Stimulated activated CD4-positive, alpha-beta T cell treated with anti-CD3 and anti-CD28 coated beads, TNF-alpha, amount 100 ng/mL, for 48 hours (primary cell): Measurements from ENCODE around the gene ADORA2A.

Source experiments
- DNase-seq, 3 donors: peaks; one replicate each; pipeline ENCODE4 v3.0.0-alpha.2; 2020; ENCODE audit warnings: low read depth in 3 of 3

The ADORA2A gene

DNA sequence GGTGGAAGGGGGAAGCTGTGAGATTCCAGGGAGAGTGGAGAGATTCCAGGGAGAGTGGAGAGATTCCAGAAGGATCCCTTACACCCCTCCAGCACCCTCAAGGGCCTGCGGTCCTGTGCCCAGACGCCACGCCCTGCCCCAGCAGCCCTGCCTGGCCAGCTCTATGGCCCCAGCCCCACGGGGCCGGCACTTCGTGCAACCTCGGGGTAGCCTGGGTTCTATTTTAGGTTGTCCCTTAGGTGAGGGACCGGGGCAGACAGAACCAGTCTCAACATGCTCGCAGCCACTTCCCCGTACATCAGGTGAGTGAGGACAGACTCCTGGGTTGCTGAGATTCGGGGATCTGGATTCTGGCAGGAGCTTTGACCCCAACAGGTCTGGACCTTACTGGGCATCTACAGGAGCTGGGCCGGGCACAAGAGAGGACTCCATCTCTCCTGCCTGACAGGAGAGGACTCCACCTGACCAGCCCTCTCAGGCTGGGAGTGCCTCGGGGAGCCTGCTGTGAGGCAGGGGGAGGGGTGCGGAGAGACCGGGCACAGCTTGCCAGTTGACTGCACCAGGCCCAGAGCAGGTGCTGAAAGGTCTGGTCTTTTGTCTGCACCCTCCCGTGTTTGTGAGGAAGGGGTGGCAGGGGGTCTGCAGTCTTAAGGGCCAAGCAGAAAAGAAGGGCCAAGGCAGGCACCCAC is 8.5 kb upstream of the ADORA2A start:
- DNase-seq = no peak

DNA sequence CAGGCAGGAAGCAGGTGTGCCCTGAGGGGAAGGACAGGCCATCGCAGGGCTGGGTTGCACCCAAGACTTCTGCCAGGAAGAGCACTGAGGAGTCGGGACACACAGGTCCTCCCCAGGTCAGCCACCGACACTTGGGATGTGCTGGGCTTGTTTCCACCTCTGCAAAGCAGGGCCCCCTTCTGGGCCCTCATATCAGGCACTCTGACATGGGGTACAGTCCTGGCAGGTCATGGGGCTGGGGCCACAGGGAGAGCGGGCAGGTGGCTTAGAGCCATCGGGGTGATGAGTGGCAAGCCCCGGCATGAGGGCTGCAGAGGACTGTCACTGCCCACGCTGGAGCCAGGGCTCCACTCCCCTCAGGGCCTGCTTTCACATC is 7.9 kb upstream of the ADORA2A start:
- no peak for DNase-seq

DNA sequence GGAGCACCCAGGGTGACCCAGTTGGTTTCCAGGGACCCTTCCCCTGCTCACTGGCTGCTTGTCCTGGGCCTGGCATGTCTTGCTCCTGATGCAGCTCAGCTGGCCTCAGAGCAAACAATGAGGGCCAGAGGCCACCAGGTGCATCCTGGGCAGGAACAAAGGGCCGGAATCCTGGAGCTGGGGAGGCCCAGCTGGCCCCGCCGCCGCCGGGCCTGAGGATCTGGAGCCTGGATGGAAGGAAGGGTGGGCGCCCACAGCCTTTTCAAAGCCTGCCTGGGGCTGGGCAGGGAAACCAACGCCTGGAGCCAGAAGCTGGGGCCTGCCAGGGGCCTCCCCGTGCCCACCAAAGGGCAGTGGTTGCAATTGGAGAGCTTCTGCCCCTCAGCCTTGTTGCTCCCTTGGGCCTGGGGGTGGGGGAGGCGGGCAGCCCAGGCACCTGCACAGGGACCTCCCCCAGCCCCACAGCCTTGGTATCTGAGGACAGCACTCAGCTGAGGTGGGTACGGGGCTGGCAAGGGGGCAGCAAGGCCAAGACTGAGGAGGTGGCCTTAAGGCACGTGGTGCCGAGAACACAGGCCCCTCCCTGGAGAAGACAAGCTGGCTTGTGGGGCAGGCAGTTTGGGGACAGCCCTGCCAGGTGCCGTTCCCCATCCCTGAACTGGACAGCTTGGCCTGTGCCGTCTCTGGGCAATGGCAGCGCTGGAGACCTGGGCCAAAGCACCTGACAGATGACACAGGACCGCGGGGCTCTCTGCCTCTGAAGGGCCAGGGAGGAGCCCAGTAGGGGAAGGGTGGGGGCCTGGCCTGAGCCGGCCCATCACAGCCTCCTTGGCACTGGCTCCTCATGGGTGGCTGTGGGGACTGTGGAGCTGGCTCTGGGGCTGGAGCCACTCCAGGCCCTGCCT is 7.1 kb upstream of the ADORA2A start:
- DNase-seq = no peak

DNA sequence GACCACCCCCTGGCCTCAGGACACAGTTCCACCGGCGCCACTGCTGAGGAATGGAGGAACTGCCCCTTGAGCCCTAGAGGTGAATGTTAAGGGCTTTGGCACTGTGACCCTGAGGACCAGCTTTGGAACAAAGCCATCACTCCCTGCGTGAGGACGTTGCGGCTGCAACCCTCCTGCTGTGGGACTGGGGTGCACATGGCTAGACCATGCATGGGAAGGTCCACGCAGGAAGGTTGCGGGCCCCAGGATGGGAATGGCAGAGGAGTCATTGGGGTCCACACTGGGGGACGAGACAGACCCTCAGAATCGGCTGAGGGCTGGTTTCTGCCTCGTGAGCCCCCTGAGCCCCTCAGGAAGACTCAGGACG is 6.4 kb upstream of the ADORA2A start:
- DNase-seq = no peak

DNA sequence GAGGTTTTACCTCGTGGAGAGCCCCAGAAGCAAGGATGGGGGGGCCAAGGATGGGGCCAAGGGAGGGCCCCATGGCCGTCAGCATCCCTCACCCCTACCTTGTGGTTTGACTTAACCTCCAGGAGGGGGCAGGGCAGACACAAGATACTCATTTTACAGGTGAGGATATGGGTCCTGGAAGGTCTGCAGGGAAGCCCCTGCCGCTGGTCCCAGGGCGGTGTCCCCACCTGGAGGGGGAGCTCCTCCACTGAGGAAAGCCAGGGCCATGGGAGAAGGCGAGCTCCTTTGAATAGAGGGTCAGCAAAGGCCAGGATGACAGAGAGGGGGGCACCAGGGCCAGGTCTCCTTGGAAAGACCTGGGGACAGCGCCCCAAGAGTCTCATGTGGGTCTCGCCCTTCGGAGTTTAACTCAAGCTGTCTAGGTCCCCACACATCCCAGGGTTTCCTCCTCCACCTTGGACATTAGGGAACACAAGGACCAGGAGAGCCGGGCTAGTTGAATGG is 5.9 kb upstream of the ADORA2A start:
- DNase-seq = no peak

DNA sequence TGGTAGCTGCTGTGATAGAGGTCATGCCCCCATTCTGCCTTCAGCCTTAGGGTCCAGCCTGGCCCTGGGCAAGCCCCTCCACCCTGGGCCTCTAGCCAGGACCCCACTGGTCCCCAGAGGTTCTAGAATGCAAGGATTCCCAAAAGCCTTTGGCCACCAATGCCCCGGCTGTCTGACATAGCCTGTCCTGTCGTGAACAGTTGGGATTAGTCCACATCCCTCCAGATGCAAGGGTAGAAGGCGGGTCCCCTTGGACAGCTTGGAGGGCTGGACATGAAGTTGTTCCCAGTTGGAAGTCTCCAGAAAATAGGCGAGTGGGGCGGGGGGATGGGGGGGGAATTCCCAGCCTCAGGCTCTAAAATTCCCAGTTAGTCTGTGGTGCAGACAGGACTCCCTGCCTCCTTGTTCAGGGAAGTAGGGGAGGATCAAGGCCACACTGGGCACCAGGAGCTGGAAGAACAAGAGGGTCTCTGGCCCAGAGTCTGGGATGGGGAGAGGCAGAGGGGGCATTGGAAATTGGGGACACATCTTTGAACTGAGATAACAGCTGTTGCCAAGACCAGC is 5.2 kb upstream of the ADORA2A start:
- DNase-seq = no peak

DNA sequence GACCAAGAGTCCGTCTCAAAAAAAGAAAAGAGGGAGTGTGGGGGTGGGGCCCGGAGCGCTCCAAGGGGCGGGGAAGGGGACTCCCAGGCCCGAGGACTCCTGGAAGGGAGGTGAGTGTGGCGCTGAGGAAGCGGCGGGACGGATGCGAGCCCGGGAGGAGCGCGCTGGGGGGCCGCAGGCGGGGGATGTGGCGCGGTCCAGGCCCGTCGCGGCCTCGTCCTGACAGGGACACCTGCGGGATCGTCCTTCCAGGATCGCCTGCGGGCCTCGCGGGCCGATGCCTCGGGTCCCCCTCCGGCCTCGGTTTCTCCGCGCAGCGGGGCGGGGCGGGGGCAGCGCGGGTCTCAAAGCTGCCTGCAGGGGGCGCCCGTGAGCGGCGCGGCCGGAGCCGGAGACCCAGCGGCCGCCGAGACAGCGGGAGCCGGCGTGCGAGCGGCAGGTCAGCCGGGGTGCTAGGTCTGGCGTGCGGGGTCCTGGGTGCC is 3.8 kb upstream of the ADORA2A start:
- DNase-seq = peak in 2 of 3 donors; percentile 48 to 61

DNA sequence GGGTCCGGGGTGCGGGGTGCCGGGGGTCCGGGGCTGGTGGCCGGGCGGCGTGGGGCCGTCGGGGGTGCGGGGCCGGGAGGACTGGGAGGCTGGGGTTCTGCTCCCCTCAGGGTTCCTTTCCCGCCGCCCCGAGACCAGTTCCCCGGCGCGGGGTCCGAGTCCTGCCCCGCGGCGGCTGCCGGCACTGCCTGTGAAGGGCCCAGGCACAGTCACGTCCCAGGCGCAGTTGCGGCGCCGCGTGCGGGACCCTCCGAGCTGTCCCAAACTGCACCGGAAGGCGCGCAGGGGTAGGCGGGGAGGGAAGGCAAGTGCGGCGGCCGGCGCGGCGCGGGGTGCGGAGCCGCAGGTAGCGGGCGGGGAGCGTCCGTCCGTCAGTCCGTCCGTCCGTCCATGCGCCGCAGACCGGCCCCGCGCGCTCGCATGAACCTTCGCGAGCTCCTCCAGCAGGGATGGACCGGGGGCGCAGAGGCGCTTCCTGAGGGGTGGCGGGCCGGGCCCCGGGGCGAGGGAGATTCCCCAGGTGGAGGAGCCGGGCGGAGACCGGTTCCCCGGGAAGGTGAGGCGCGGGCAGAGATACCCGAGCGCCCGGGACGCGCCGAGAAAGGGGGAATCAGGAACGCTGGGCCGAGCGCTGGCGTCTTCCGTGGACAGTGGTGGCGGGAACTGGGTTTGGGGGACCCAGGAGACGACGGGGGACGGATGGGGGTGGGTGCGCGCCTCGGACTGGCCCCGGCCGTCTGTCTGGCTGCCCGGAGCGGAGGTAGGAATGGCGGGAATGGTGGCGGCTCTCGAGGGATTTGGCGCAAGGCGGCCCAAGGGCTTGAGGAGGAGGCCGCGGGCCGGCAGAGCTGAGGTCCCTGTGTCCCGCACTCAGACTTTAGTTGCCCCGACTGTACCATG is 3.1 kb upstream of the ADORA2A start:
- no peak for DNase-seq

DNA sequence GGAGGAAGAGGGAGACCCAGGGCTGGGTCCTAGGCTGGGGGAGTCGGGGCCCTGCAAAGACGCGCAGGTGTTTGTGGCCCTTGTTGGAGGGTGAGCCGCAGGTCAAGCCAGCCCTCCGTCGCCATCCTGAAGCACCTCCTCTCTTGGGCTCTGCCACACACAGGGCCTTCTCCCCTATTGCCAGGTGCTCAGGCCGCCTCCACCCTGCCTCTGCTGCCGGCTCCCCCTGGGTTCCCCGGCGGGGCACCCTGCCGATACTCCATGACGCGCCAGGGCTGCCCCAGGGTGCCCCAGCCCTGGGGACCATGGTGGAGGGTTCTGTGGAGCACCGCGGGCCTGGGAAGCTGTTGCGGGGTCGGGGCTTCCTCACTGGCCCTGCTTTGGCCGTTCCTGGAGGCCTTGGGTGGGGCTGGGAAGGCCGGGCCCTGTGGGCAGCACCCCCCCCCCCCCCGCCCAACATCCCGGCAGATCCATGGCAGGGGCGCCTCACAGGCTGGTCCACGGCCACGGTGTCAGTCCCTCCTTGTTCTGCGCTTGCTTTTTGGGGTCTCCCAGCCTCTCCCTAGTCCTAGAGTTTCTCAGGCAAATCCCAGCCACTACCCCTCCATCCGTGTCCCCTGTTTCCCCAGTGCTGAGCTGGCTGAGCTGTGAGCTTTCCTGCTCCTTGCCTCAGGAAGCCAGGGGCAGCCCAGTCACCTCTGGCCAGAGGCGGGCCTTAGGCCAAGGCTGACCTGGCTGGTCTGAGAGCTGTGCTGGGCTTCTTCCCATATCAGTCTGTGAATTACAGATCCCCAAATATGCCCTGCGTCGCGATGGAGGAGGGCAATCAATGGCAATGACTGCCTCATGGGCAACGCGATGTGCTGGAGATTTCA is 2.3 kb upstream of the ADORA2A start:
- DNase-seq = no peak

DNA sequence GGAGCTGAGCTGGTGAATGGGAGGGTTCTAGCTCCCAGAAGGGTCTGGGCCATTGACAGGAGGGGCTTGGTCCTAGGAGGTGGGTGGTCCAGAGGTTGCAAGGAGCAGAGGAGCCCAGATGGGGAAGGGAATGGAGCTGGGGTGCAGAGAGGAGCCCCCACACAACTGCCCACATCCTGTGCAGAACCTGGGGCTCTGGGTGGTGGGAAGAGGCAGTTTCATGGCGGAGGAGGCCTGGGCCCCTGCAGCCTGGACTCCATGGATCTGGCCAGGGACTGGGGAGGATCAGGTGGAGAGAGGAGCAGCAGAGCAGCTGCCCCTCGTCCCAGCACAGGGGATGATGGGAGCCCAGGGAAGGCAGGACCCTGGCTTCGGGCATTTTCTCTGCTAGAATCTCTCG is 963 bp upstream of the ADORA2A start:
- DNase-seq = no peak

DNA sequence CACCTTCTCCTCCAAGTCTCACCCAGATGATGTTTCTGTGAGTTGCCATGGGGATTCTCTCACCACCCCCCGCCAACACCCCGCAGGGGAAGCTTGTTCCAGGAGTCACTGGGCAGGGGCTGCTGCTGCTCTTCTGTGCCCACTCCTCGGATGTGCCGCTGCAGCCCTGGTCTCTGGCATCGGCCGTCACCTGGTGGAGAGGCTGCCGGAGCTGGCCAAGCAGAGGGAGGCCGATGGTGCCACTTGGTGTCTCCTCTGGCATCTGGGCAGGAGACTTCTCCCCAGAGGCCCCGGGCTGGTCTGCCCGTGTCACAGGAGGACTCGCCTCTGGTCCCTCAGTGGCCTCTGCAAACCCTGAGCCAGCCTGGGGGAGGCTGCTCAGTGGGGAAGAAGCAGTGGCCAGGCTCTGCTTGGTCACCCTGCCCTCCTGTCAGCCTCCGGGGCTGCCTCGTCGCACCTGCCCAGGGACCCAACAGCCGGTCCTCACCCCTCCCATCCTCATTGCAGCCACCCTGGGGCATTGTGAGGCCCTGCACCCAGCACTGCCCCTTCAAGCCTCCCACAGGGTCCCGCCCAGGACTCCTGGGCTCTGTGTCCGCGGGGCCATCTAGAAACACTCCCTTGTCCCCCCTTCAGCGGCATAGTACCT is 424 bp upstream of the ADORA2A start:
- DNase-seq = no peak

DNA sequence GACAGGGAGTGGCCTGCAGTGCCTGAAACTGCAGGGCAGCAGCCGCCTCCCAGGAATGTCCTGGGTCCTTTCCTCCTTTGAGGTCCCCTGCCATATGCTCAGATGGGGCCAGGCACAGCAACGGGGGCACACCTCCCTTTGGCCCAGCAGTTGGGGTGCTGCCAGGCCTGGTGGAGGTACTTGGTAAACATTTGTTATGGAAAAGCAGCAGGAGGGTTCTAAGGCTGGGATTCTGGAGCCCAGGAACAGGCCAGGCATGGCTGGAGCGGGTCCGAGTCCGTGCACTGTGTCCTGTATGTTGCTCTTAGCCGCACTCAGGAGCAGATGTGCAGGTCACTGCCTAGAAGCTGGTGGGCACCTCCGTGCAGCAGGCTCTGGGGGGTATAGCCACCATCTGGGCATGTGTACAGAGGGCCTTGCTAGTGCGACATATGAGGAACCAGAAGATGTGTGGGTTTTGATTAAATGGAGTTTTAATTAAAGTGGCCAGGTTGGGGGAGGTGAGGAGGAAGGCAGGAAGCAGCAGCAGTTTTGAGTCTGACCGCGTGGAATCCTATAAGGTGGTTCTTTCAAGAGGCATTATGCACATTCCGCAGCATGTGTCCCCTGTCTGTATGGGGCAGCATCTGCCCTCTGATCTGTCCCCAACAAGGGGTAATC is 1.5 kb downstream of the ADORA2A start:
- no peak for DNase-seq

DNA sequence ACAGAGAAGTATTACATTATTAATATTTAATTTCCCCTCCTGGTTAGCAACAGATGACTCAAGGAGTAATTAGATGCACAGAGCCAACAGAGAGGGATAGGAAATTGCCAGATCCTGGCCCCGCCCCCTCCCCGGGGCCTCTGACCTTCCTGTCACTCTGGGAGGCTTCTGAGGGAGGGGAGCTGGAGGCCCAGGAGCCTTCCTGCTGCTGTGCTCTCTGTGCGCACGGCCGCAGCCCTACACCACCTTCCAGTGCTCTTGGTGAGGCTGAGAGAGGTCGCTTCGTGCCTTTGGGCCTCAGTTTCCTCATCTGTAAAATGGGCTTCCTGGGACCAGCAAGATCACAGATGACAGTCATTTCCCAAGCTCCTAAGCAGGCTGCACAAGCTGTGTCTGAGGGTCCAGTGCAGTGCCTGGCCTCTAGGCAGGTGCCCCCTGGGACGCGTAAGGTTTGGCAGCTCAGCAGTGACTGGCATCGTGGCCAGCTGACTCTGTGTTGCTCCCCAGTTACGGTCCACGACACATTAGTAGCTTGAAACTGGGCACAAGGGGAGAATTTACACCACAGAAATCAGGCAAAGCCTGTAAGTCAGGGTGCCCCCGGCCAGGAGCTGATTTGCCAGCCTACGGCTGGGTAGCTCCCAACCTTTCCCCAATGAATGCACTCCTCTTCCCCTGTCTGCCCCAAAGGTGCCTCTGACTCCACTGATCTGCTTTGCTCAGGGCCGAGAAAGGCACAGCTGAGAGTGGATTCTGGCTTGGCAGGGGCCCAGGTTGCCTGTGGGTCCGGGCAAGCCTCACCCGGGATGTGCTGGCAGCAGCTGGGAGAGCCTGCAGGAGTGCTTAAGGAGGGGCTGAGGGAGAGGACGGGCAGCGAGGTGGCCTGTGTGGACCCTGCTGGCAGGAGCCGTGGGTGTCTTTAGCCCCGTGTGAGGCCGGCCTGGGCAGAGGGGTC is 2.3 kb downstream of the ADORA2A start:
- peak; percentile 40 to 68 (median 60) for DNase-seq

DNA sequence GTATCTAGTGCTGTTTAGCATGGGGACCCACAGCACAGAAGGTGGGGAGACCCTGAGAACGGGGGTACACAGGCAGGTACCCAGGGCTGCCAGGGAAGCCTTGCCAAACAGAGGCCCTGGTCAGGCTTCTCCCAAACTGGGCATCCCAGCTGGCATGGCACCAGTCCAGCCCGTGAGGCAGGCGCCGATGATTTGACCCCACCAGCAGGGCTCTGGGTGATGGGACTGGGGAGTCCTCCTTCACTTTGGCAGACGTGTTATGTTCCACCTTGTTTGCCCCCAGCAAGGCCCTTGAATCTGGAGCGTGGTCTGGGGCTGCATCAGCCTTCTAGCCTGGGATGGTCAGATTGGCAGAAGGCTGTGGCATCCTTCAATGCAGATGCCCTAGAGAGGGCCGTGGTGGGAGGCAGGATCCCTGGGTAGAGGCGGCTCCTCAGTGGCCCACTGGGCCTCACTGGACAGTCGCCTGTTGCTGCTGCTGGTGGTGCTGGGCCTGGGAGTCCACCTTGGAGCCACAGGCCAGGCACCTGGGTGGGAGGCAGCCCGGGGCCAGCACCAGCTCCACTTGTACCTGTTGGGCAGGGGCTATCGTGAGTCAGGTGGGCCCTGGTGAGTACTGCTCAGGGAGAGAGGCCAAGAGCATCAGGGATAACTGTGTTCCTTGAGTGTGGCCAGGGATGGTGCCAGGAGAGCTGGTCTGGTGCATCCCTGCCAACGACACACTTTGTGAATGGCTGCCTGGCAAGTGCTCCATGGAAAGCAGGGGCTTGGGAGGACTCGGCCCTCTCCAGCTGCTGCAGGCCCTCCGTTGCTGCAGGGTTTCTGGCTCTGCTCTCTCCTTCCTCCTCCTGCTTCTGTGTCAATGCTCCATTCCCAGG is 3.3 kb downstream of the ADORA2A start:
- no peak for DNase-seq

DNA sequence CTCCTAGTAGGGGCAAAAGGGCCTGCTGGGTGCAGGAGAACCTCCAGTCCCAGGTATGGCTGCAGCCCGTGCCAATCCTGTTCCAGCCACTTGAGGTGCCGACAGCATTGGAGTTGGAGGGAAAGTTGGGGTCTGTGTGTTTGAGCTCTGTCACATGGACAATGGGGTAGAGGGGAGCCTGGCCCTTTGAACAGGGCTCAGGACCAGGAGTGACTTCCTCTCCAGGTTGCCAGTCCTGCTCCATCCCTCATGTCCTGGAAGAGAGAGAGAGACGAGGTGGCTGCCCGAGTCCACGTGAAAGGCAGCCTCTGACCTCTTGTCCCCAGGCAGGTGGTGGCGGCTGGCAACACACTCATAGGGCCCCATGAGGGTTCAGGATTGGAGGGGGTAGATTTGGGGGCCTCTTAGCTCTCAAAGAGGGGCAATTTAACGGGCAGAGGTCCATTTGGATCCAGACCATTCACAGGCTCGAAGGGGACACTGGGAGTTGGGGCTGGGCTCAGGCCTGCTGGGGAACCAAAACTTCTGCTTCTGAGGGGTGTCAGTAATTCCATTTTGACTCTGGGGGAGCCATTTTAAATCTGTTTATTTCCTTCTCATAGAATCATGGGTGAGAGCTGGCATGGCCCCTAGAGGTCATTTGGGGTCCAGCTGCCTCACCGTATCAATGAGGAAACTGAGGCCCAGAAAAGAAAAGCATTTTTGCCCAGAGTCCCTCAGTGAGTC is 4.1 kb downstream of the ADORA2A start:
- DNase-seq = no peak

DNA sequence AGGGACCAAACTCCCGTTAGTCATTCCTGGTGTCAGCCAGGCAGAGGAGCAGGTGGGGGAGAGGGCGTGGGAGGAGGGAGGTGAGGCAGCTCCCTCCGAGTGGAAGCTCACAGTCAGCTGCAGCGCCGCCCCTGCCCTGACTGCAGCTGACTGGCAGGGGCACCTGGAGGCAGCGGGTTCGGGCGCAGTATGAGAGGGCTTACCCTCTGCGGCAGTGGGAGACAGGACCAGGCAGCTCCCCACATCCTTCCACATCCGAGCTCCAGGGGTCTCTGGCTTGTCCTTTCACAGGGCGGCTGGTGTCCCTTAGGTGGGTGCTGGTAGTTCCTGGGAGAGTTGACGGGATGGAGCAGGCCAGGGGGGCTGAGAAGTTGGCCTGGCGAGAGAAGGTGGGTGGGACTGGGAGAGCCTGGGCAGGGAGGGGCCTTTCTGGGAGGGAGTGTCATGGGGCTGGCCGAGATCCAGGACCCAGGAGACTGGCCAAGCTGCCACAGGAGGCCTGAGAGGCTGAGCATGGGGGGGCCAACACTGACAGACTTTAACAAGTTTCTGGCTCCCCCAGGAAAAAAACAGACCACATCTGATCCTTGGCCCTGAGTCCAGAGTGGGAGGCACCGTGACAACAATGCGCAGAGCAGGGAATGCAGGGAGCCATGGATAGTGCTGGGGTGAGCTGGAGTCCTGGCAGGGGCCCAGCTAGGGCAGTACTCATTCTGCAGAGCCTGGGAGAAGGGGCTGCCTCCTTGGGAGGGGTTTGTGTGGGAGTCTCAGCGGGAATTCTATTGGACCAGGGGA is 4.9 kb downstream of the ADORA2A start:
- DNase-seq = peak in 1 of 3 donors; percentile 26
